Mucosa of descending colon (tissue), 3 donors: Measurements from ENCODE around the gene CDR2L. TPM values are rescaled to one million over a fixed set of nuclear protein-coding genes. Genes with fewer than 3 reads are reported as not detected.

Experiments
- ATAC-seq: fragments of 200-7000 bp; cut with Tn5 transposase; one replicate; pipeline ENCODE4 v1.9.1; 2020; ENCODE audit warnings: mild to moderate bottlenecking, moderate library complexity
- DNase-seq, 3 donors: peaks; one replicate each; pipeline ENCODE4 v3.0.0-alpha.2; 2020
- H3K36me3 ChIP-seq: fragments of 200-600 bp; one replicate; pipeline ENCODE4 v1.8.0; 2021; ENCODE audit warnings: low read depth, mild to moderate bottlenecking
- H3K4me1 ChIP-seq: fragments of 200-600 bp; one replicate; pipeline ENCODE4 v1.8.0; 2021; ENCODE audit warnings: low read depth, mild to moderate bottlenecking
- H3K4me3 ChIP-seq: fragments of 200-600 bp; one replicate; pipeline ENCODE4 v1.8.0; 2021; ENCODE audit warnings: mild to moderate bottlenecking
- H3K9me3 ChIP-seq: fragments of 200-600 bp; one replicate; pipeline ENCODE4 v1.8.0; 2021; ENCODE audit warnings: mild to moderate bottlenecking
- intact Hi-C, 2 donors: fragments of 100-400 bp; cut with DNase I in 1 of 2; cut with micrococcal nuclease in 1 of 2; formaldehyde crosslinking; loops; one replicate each; pipeline versions ENCODE4 v1.11.0 to v1.11.1; 2022; cut with DNase I, micrococcal nuclease
- long read RNA-seq, 2 donors: library from polyadenylated mRNA; unstranded; transcript quantifications; one replicate each; pipeline ENCODE4 v2.0.0, GENCODE V29; 2019 to 2021
- total RNA-seq, 3 donors: library from RNA; stranded (reverse); fragmentation: NEBNext Ultra II Directional in 2 of 3; extraction: Animal tissue kit (Norgen Biotek cat#: 25700) in 2 of 3; gene quantifications; one replicate each; pipeline versions ENCODE4 v1.2.1 to v1.2.4, GENCODE V29; 2021 to 2023
- TF ChIP-seq, protein P1 (sequence below): fragments of 200-600 bp; IDR thresholded peaks from one replicate; pipeline ENCODE4 v1.8.0; 2022; ENCODE audit warnings: antibody characterized with exemption, mild to moderate bottlenecking
- donor health status: DM: no; HTN: no; CAD: no; lungs with moderate emphysema.
- donor health status: DM: no; HTN: no; CAD: no.
- donor health status: DM: no; HTN: yes; CAD: no.

Gene CDR2L
- total RNA-seq: 10 to 100 TPM in 1 of 3 donors, 1 to 10 TPM in 2; 2.2 to 14.0 (median 3.1) TPM
- long read RNA-seq, donor 1, transcript CDR2L-201 (5 exons, 3,536 nt): major isoform, 5 of 11 reads
- long read RNA-seq, donor 1, partial matches to known transcripts: 0 of 11 reads
- long read RNA-seq, donor 1, other reads (novel, unspliced or antisense): 6 of 11 reads
- long read RNA-seq, donor 2: 0 reads

DNA sequence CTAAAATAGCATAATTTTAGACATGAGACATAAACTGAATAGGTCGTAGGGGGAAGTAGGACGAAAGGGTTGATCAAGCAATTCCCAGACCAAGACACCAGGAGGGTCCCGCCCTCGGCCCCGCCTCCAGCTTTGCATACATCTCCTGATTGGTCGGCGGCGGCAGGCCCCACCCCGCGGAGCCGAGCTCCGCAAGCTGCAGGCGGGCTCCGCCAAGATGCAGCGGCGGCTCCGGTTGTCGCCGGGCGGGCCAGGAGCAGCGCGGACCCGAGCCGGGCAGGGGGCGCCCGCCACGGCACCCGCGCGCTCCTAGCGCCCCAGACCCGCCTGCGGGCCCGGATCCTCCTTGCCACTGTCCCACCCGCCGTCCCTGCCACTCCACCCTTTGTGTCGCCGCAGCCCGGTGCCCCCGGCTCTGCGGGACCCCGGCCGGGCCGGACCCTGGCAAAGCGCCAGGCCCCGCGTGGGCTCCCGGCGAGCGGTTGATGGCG is at the start of gene CDR2L:
TSS of gene CDR2L (plus strand) at position 215 of the 491 bp plus-strand sequence. CDS start 412 bp downstream, outside the sequence.
- peaks cover 14% of the 10 kb centered on the region for H3K4me1 ChIP-seq
- DNase-seq (peak; percentile 97 to 99 (median 98)), ATAC-seq (peak; percentile 98)
- intact Hi-C loops: no loop called here
- no peaks in the 10 kb centered on the region for H3K9me3 ChIP-seq
- H3K36me3 ChIP-seq: no peaks in the 10 kb centered on the region
- H3K4me3 ChIP-seq: peak within 1 kb of the TSS; percentile 28
- TF ChIP-seq, protein P1, sequence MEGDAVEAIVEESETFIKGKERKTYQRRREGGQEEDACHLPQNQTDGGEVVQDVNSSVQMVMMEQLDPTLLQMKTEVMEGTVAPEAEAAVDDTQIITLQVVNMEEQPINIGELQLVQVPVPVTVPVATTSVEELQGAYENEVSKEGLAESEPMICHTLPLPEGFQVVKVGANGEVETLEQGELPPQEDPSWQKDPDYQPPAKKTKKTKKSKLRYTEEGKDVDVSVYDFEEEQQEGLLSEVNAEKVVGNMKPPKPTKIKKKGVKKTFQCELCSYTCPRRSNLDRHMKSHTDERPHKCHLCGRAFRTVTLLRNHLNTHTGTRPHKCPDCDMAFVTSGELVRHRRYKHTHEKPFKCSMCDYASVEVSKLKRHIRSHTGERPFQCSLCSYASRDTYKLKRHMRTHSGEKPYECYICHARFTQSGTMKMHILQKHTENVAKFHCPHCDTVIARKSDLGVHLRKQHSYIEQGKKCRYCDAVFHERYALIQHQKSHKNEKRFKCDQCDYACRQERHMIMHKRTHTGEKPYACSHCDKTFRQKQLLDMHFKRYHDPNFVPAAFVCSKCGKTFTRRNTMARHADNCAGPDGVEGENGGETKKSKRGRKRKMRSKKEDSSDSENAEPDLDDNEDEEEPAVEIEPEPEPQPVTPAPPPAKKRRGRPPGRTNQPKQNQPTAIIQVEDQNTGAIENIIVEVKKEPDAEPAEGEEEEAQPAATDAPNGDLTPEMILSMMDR: no peak

GRCh38 chr17:74938194-74938950 is 49.1 kb upstream of the CDR2L start:
- TF ChIP-seq, protein P1: no peak
- no peak overlapping the region for H3K4me3 ChIP-seq
- H3K36me3 ChIP-seq: no peaks in the 10 kb centered on the region
- peaks cover 8% of the 10 kb centered on the region for H3K4me1 ChIP-seq
- no peak for DNase-seq
- intact Hi-C loops: no loop called here
- H3K9me3 ChIP-seq: no peaks in the 10 kb centered on the region
- ATAC-seq: peak; percentile 6

DNA sequence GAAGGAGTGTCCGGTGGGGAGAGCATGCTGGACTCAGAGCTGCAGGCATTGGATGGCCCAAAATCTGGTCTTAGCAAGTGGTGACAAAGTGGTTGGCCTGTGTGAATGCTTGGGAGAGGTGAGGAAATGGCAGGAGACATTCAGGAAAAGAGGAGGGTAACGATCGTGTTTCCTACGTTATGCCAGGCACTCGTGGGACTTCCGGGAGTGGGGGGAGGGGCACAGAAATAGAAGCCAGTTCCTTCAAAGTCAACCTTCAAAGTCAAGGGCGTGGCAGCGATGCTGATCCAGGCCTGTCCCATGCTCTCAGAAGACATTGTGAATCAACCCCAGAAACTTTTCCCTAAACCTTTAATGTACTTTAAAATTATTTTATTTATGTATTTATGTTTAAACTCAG is 47.9 kb upstream of the CDR2L start:
- ATAC-seq (no peak), DNase-seq (no peak)
- TF ChIP-seq, protein P1: no peak
- peaks cover 8% of the 10 kb centered on the region for H3K4me1 ChIP-seq
- H3K4me3 ChIP-seq: no peak overlapping the region
- H3K36me3 ChIP-seq: no peaks in the 10 kb centered on the region
- intact Hi-C loops: no loop called here
- no peaks in the 10 kb centered on the region for H3K9me3 ChIP-seq

- TF ChIP-seq, protein P1: no peak
- intact Hi-C loops: no loop called here
- ATAC-seq (no peak), DNase-seq (no peak)
- peaks cover 2% of the 10 kb centered on the region for H3K4me1 ChIP-seq
- no peaks in the 10 kb centered on the region for H3K36me3 ChIP-seq
- H3K4me3 ChIP-seq: no peak overlapping the region
- H3K9me3 ChIP-seq: no peaks in the 10 kb centered on the region
These were observed 46.2 kb upstream of the CDR2L start for GRCh38 chr17:74941128-74941725.

DNA sequence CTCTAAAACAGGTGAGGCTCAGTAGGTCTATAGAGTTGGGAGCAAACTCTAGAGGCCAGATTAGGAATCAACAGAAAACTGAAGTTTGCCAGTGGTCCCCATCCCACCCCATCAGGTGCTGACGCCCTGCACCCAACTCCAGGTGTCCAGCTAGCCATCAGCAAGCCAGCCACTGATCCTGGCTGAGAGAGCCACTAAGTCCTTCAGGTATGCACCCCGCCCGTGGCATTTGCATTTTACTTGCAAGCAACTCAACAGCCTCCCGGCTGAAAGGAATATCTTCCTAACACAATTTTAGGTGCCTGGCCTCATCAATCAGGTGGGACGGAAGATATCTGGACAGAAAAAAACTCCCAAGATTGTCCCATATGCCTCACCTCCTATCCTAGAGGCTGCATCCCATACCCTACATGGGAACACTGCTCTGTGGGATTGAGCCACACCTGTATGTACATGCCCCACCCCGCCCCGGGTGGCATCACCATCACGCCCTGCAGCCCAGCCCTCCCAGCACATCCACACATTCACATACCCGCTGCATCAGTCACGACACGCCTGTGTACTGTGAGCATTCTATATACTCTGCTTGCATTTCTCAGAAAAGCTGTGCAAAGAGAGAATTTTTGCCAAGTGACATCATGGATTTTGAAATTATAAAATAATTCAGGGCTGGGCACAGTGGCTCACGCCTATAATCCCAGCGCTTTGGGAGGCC is 43.5 kb upstream of the CDR2L start:
- intact Hi-C loops: no loop called here
- no peaks in the 10 kb centered on the region for H3K4me1 ChIP-seq
- H3K4me3 ChIP-seq: no peak overlapping the region
- H3K9me3 ChIP-seq: no peaks in the 10 kb centered on the region
- no peaks in the 10 kb centered on the region for H3K36me3 ChIP-seq
- TF ChIP-seq, protein P1: no peak
- DNase-seq (peak in 1 of 3 donors; percentile 50), ATAC-seq (peak; percentile 86)
